Neural progenitor cell (in vitro differentiated cells): ENCODE results near the gene MAF. TPM values are rescaled to one million over a fixed set of nuclear protein-coding genes. Genes with fewer than 3 reads are reported as not detected.

Experiments
- DNase-seq: peaks from one replicate; pipeline ENCODE4 v3.0.0-alpha.2; 2016; ENCODE audit warnings: low spot score
- H2AFZ ChIP-seq: fragments of 200-600 bp; sonication (generic); replicated peaks from 2 replicates; pipeline ENCODE4 v1.6.1; 2016; ENCODE audit warnings: antibody characterized with exemption
- H3F3A ChIP-seq: fragments of 200-600 bp; sonication (generic); 2 replicates; pipeline ENCODE4 v1.6.1; 2016; ENCODE audit warnings: antibody characterized with exemption, low read depth
- H3K27ac ChIP-seq: fragments of 200-600 bp; sonication (generic); 2 replicates; pipeline ENCODE4 v1.5.1; 2016; ENCODE audit warnings: mild to moderate bottlenecking
- H3K27me3 ChIP-seq: fragments of 200-600 bp; sonication (generic); 2 replicates; pipeline ENCODE4 v1.6.1; 2016; ENCODE audit warnings: mild to moderate bottlenecking, moderate library complexity
- H3K36me3 ChIP-seq: fragments of 200-600 bp; sonication (generic); 2 replicates; pipeline ENCODE4 v1.5.1; 2016
- H3K4me1 ChIP-seq: fragments of 200-600 bp; sonication (generic); 2 replicates; pipeline ENCODE4 v1.6.1; 2016; ENCODE audit warnings: mixed run types
- H3K4me2 ChIP-seq: fragments of 200-600 bp; sonication (generic); 2 replicates; pipeline ENCODE4 v1.6.1; 2016
- H3K4me3 ChIP-seq: fragments of 200-600 bp; sonication (generic); 2 replicates; pipeline ENCODE4 v1.5.1; 2016
- H3K79me2 ChIP-seq: fragments of 200-600 bp; sonication (generic); 2 replicates; pipeline ENCODE4 v1.6.1; 2016; ENCODE audit warnings: low read depth
- H3K9ac ChIP-seq: fragments of 200-600 bp; sonication (generic); 2 replicates; pipeline ENCODE4 v1.6.1; 2016
- H3K9me3 ChIP-seq: fragments of 200-600 bp; sonication (generic); 2 replicates; pipeline ENCODE4 v1.5.1; 2016; ENCODE audit warnings: low read depth
- H4K20me1 ChIP-seq: fragments of 200-600 bp; sonication (generic); 2 replicates; pipeline ENCODE4 v1.6.1; 2016; ENCODE audit warnings: low read depth
- H3K27ac Mint-ChIP-seq: 3 replicates; pipeline ENCODE4 v1.8.0; 2021; ENCODE audit warnings: mixed read lengths
- H3K27me3 Mint-ChIP-seq: 2 replicates; pipeline ENCODE4 v1.8.0; 2022; ENCODE audit warnings: low read depth, mild to moderate bottlenecking, inconsistent platforms, moderate library complexity, mixed read lengths; ENCODE audit not compliant: insufficient read depth
- H3K36me3 Mint-ChIP-seq: 3 replicates; pipeline ENCODE4 v1.8.0; 2021; ENCODE audit warnings: mixed read lengths
- H3K4me1 Mint-ChIP-seq: 3 replicates; pipeline ENCODE4 v1.8.0; 2021; ENCODE audit warnings: mixed read lengths
- H3K4me3 Mint-ChIP-seq: 3 replicates; pipeline ENCODE4 v1.8.0; 2021; ENCODE audit warnings: mild to moderate bottlenecking, moderate library complexity, mixed read lengths
- H3K9me3 Mint-ChIP-seq: 3 replicates; pipeline ENCODE4 v1.8.0; 2020; ENCODE audit warnings: mixed read lengths
- CTCF ChIP-seq: fragments of 200-600 bp; sonication (generic); IDR thresholded peaks from 2 replicates; pipeline ENCODE4 v1.5.1; 2017; ENCODE audit warnings: antibody characterized with exemption, mild to moderate bottlenecking
- EZH2 ChIP-seq: fragments of 200-600 bp; sonication (generic); IDR thresholded peaks from 2 replicates; pipeline ENCODE4 v1.6.1; 2017; ENCODE audit warnings: antibody characterized with exemption, mild to moderate bottlenecking, moderate library complexity
- EZH2phosphoT487 ChIP-seq: fragments of 200-600 bp; sonication (generic); IDR thresholded peaks from 2 replicates; pipeline ENCODE4 v1.6.1; 2017; ENCODE audit warnings: antibody characterized with exemption
- total RNA-seq: library from RNA; depleted of rRNA; stranded (reverse); fragments of >200 nt; gene quantifications from 2 replicates; pipeline ENCODE4 v1.2.3, GENCODE V29; 2015; ENCODE audit warnings: low replicate concordance

MAF gene
- total RNA-seq, 1 donor from 2014 or later = 10.8 TPM

GRCh38 chr16:79644971-79645667, 44.6 kb upstream of the MAF start:
- Mint-ChIP-seq H3K9me3 (peaks cover 3% of the 10 kb centered on the region), H3K27me3 (peaks cover 5% of the 10 kb centered on the region), H3K36me3 (no peaks in the 10 kb centered on the region), H3K27ac (no peak overlapping the region), H3K4me3 (no peak overlapping the region), H3K4me1 (peaks cover 12% of the 10 kb centered on the region)
- Histone ChIP-seq H3K27ac (no peak overlapping the region), H3K36me3 (no peaks in the 10 kb centered on the region), H3K9ac (no peak overlapping the region), H3K4me2 (no peak overlapping the region), H4K20me1 (no peaks in the 10 kb centered on the region), H3K27me3 (no peaks in the 10 kb centered on the region), H2AFZ (no peak overlapping the region), H3K9me3 (no peaks in the 10 kb centered on the region), H3K79me2 (no peaks in the 10 kb centered on the region), H3K4me1 (peaks cover 5% of the 10 kb centered on the region), H3F3A (no peaks in the 10 kb centered on the region), H3K4me3 (no peak overlapping the region)
- TF ChIP-seq CTCF = no peak
- no peak for TF ChIP-seq EZH2
- TF ChIP-seq EZH2phosphoT487 = no peak
- DNase-seq = no peak

DNA sequence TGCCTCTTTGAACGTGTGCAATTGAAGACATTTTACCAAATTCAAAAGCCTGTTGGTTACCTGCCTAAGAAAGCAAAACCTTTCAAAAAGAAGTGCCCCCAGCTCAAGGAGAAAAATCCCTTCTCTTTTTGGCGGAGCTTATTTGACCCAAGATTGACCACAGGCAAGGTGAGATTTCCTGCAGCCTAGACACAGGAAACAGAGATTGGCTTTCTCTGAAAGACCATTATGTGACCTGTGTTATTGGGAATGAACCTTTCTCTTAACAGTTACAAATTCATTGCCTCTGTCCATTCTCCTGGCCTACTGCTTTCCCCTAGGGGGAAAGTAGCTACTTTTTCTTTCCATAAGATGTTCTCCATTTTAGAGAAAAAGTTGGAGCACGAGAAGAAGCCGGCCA, 42.1 kb upstream of the MAF start:
- Histone ChIP-seq H3K27ac (no peak overlapping the region), H3K9me3 (no peaks in the 10 kb centered on the region), H2AFZ (no peak overlapping the region), H3K4me1 (no peaks in the 10 kb centered on the region), H3K79me2 (no peaks in the 10 kb centered on the region), H3K36me3 (no peaks in the 10 kb centered on the region), H3K27me3 (no peaks in the 10 kb centered on the region), H3K4me3 (no peak overlapping the region), H3F3A (no peaks in the 10 kb centered on the region), H3K9ac (no peak overlapping the region), H4K20me1 (no peaks in the 10 kb centered on the region), H3K4me2 (no peak overlapping the region)
- Mint-ChIP-seq H3K27me3 (peaks cover 11% of the 10 kb centered on the region), H3K9me3 (peaks cover 3% of the 10 kb centered on the region), H3K4me3 (no peak overlapping the region), H3K27ac (no peak overlapping the region), H3K36me3 (no peaks in the 10 kb centered on the region), H3K4me1 (peaks cover 8% of the 10 kb centered on the region)
- TF ChIP-seq CTCF (no peak), EZH2phosphoT487 (no peak), EZH2 (no peak)
- no peak for DNase-seq

- no peak overlapping the region for H3K9ac ChIP-seq
- no peak overlapping the region for H3K27ac ChIP-seq
- Mint-ChIP-seq H3K4me3 (no peak overlapping the region), H3K9me3 (peaks cover 3% of the 10 kb centered on the region), H3K4me1 (peaks cover 8% of the 10 kb centered on the region), H3K36me3 (no peaks in the 10 kb centered on the region), H3K27me3 (peaks cover 11% of the 10 kb centered on the region), H3K27ac (no peak overlapping the region)
- no peaks in the 10 kb centered on the region for H4K20me1 ChIP-seq
- no peaks in the 10 kb centered on the region for H3K4me1 ChIP-seq
- H3K4me3 ChIP-seq = no peak overlapping the region
- no peak for DNase-seq
- no peaks in the 10 kb centered on the region for H3K9me3 ChIP-seq
- no peaks in the 10 kb centered on the region for H3K36me3 ChIP-seq
- TF ChIP-seq CTCF (no peak), EZH2phosphoT487 (no peak), EZH2 (no peak)
- H3K4me2 ChIP-seq = no peak overlapping the region
- no peaks in the 10 kb centered on the region for H3K27me3 ChIP-seq
- H2AFZ ChIP-seq = no peak overlapping the region
- H3F3A ChIP-seq = no peaks in the 10 kb centered on the region
- H3K79me2 ChIP-seq = no peaks in the 10 kb centered on the region
Measured at GRCh38 chr16:79640513-79641360, 40.2 kb upstream of the MAF start.
